K562 (cell line): Measurements from ENCODE around the gene DLG4. TPM values are rescaled to one million over a fixed set of nuclear protein-coding genes. Genes with fewer than 3 reads are reported as not detected.

Source experiments
- AFF4 ChIP-seq: sonication (generic); formaldehyde crosslinking; IDR thresholded peaks from 2 replicates; pipeline ENCODE4 v1.8.0; 2023; ENCODE audit warnings: mild to moderate bottlenecking, missing genetic modification reagents
- ASH1L ChIP-seq: fragments of 450-650 bp; IDR thresholded peaks from 2 replicates; pipeline ENCODE4 v1.6.1; 2018; ENCODE audit warnings: borderline replicate concordance, mild to moderate bottlenecking, low read depth; ENCODE audit not compliant: partially characterized antibody
- BHLHE40 ChIP-seq: IDR thresholded peaks from 2 replicates; pipeline ENCODE4 v1.6.1; 2011; ENCODE audit warnings: low read length, improper control_type of control experiment
- EP400 ChIP-seq: fragments of 450-650 bp; IDR thresholded peaks from 2 replicates; pipeline ENCODE4 v1.6.1; 2017; ENCODE audit warnings: antibody characterized with exemption, mild to moderate bottlenecking, moderate library complexity
- MNT ChIP-seq, 2 experiments: fragments of 450-650 bp; conservative IDR thresholded peaks; 2 replicates each; pipeline ENCODE4 v1.6.1; 2017; ENCODE audit warnings: mild to moderate bottlenecking in 2 of 2, moderate library complexity in 2 of 2
- PHB ChIP-seq: fragments of 250-450 bp; sonication (Bioruptor Pico); IDR thresholded peaks from 2 replicates; pipeline ENCODE4 v1.5.0; 2021
- POLR2B ChIP-seq: fragments of 450-650 bp; IDR thresholded peaks from 2 replicates; pipeline ENCODE4 v1.6.1; 2018; ENCODE audit warnings: low read depth; ENCODE audit not compliant: partially characterized antibody
- SIRT6 ChIP-seq: IDR thresholded peaks from one replicate; pipeline ENCODE4 v1.6.1; 2012; ENCODE audit warnings: low read depth, mild to moderate bottlenecking, control low read depth, inconsistent platforms, low read length, moderate library complexity
- SP2 ChIP-seq: IDR thresholded peaks from 2 replicates; pipeline ENCODE4 v1.6.1; 2011; ENCODE audit warnings: mild to moderate bottlenecking, low read depth, low read length, moderate library complexity; ENCODE audit not compliant: poor library complexity, severe bottlenecking; ENCODE audit errors: extremely low read depth
- SPI1 ChIP-seq: IDR thresholded peaks from 2 replicates; pipeline ENCODE4 v1.6.1; 2011; ENCODE audit warnings: low read depth, low read length, control low read depth, borderline replicate concordance
- TEAD2 ChIP-seq: fragments of 450-650 bp; IDR thresholded peaks from 2 replicates; pipeline ENCODE4 v1.6.1; 2016; ENCODE audit warnings: missing genetic modification characterization, control low read depth, missing compliant biosample characterization
- TEAD4 ChIP-seq, 2 experiments: sonication (generic) in 1 of 2; formaldehyde crosslinking in 1 of 2; IDR thresholded peaks; 2 replicates each; pipeline versions ENCODE4 v1.6.1 to v1.8.0; 2012 to 2022; ENCODE audit warnings: borderline replicate concordance in 1 of 2, inconsistent platforms in 1 of 2, low read length in 1 of 2, mild to moderate bottlenecking in 1 of 2, missing genetic modification reagents in 1 of 2
- ZBTB2 ChIP-seq: fragments of 450-650 bp; IDR thresholded peaks from 2 replicates; pipeline ENCODE4 v1.6.1; 2016; ENCODE audit warnings: antibody characterized with exemption
- ZBTB7A ChIP-seq: IDR thresholded peaks from 2 replicates; pipeline ENCODE4 v1.6.1; 2011; ENCODE audit warnings: low read depth, mild to moderate bottlenecking, low read length, moderate library complexity, borderline replicate concordance; ENCODE audit not compliant: control insufficient read depth
- ZNF165 ChIP-seq: fragments of 250-450 bp; sonication (Bioruptor Pico); IDR thresholded peaks from 2 replicates; pipeline ENCODE4 v1.4.0; 2020; ENCODE audit warnings: borderline replicate concordance
- ZNF217 ChIP-seq: sonication (generic); formaldehyde crosslinking; IDR thresholded peaks from 2 replicates; pipeline ENCODE4 v1.8.0; 2022; ENCODE audit warnings: mild to moderate bottlenecking, missing genetic modification reagents
- ZNF639 ChIP-seq, 2 experiments: fragments of 200-800 bp in 1 of 2; sonication (Bioruptor generic) in 1 of 2; sonication (generic) in 1 of 2; formaldehyde crosslinking in 1 of 2; IDR thresholded peaks in 1 of 2; conservative IDR thresholded peaks in 1 of 2; 2 replicates each; pipeline versions ENCODE4 v1.5.0 to v1.6.1; 2016 to 2020; ENCODE audit warnings: missing compliant biosample characterization in 1 of 2, missing genetic modification characterization in 1 of 2, missing genetic modification reagents in 1 of 2
- polyA plus RNA-seq, 8 experiments: library from polyadenylated mRNA; depleted of rRNA in 4 of 8; stranded (reverse) in 5 of 8; unstranded in 3 of 8; fragments of >200 nt; fragmentation: Nextera tagmentation in 2 of 8; fragmentation: Illumina TruSeq in 1 of 8; extraction: Ambion mirVana in 2 of 8; extraction: Trizol in 1 of 8; gene quantifications; 2 replicates each; pipeline versions ENCODE4 v1.2.1 to v1.2.3, GENCODE V29; 2011 to 2014; ENCODE audit warnings: inconsistent platforms in 1 of 8, missing spikeins in 1 of 8
- total RNA-seq, 7 experiments: library from RNA; depleted of rRNA in 6 of 7; stranded (reverse); fragments of >200 nt in 6 of 7; fragmentation: Illumina TruSeq in 2 of 7; extraction: Trizol in 2 of 7; gene quantifications; 2 replicates each; pipeline versions ENCODE4 v1.2.1 to v1.2.3, GENCODE V29; 2011 to 2021; ENCODE audit warnings: low replicate concordance in 1 of 7
- TF ChIP-seq, protein P1 (sequence below): sonication (generic); formaldehyde crosslinking; IDR thresholded peaks from 2 replicates; pipeline ENCODE4 v1.8.0; 2022; ENCODE audit warnings: mild to moderate bottlenecking, missing genetic modification reagents

DLG4 gene
- total and polyA plus RNA-seq, 9 of the 15 experiments (the other 6 are each of a cell fraction or from before 2014, with no cell fraction given), result 0.03 to 12.0 (median 4.1) TPM

- TF ChIP-seq SP2, result no peak
- TF ChIP-seq SIRT6, result no peak
- TF ChIP-seq, protein P1, sequence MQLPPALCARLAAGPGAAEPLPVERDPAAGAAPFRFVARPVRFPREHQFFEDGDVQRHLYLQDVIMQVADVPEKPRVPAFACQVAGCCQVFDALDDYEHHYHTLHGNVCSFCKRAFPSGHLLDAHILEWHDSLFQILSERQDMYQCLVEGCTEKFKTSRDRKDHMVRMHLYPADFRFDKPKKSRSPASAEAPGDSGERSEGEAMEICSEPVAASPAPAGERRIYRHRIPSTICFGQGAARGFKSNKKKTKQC, result no peak
- peak; percentile 82 for TF ChIP-seq SPI1
- no peak for TF ChIP-seq MNT (conservative IDR thresholded peaks at IDR 0.05)
- no peak for TF ChIP-seq PHB (CRISPR knock-in tag)
- TF ChIP-seq ZBTB2, result peak; percentile 94
- TF ChIP-seq ZNF639 (CRISPR knock-in tag; conservative IDR thresholded peaks at IDR 0.05 in 1 of 2, IDR thresholded peaks at IDR 0.05 in 1 of 2), result peak in 1 of 2 experiments; percentile 91; a peak in 2 of 4 replicates
- TF ChIP-seq TEAD4 (IDR thresholded peaks at IDR 0.05; ENCODE audit: low read length), result no peak
- TF ChIP-seq TEAD4 (CRISPR knock-in tag; IDR thresholded peaks at IDR 0.05; ENCODE audit: borderline replicate concordance), result no peak
- no peak for TF ChIP-seq ZNF165
- TF ChIP-seq AFF4 (CRISPR knock-in tag), result no peak
- TF ChIP-seq ZNF217, result no peak
- TF ChIP-seq BHLHE40, result no peak
- no peak for TF ChIP-seq TEAD2 (tag)
- TF ChIP-seq EP400, result no peak
- 0 out of 2 replicates have a peak, but pooled peaks have one; percentile 16 for TF ChIP-seq ZBTB7A
- TF ChIP-seq ASH1L, result no peak
- TF ChIP-seq POLR2B, result peak; percentile 38
Measured at GRCh38 chr17:7251661-7252175, 32.1 kb upstream of the DLG4 start, which contains the start of gene CTDNEP1 (continued).
